ENCODE measurements around the gene LRRK2.

GRCh38 chr12:40378691-40379090 lies 153.9 kb downstream of the LRRK2 start:
- TF ChIP-seq ZNF776 (tag by site-specific recombination; IDR thresholded peaks at IDR 0.05; ENCODE audit: borderline replicate concordance) (no peak), CTCF (tag by site-specific recombination; IDR thresholded peaks at IDR 0.05) (no peak), ZNF324 (tag by site-specific recombination; IDR thresholded peaks at IDR 0.05) (no peak), ZNF214 (tag by site-specific recombination; IDR thresholded peaks at IDR 0.05; ENCODE audit: borderline replicate concordance) (no peak), ELK4 (IDR thresholded peaks at IDR 0.05; ENCODE audit: borderline replicate concordance, low read depth, low read length) (no peak), KLF9 (tag by site-specific recombination; IDR thresholded peaks at IDR 0.05; ENCODE audit: low read depth) (no peak), ZEB2 (tag by site-specific recombination; IDR thresholded peaks at IDR 0.05) (no peak), ZNF248 (tag by site-specific recombination; IDR thresholded peaks at IDR 0.05) (no peak), ZNF221 (tag by site-specific recombination; IDR thresholded peaks at IDR 0.05; ENCODE audit: borderline replicate concordance) (no peak)
- TF ChIP-seq, protein P1, sequence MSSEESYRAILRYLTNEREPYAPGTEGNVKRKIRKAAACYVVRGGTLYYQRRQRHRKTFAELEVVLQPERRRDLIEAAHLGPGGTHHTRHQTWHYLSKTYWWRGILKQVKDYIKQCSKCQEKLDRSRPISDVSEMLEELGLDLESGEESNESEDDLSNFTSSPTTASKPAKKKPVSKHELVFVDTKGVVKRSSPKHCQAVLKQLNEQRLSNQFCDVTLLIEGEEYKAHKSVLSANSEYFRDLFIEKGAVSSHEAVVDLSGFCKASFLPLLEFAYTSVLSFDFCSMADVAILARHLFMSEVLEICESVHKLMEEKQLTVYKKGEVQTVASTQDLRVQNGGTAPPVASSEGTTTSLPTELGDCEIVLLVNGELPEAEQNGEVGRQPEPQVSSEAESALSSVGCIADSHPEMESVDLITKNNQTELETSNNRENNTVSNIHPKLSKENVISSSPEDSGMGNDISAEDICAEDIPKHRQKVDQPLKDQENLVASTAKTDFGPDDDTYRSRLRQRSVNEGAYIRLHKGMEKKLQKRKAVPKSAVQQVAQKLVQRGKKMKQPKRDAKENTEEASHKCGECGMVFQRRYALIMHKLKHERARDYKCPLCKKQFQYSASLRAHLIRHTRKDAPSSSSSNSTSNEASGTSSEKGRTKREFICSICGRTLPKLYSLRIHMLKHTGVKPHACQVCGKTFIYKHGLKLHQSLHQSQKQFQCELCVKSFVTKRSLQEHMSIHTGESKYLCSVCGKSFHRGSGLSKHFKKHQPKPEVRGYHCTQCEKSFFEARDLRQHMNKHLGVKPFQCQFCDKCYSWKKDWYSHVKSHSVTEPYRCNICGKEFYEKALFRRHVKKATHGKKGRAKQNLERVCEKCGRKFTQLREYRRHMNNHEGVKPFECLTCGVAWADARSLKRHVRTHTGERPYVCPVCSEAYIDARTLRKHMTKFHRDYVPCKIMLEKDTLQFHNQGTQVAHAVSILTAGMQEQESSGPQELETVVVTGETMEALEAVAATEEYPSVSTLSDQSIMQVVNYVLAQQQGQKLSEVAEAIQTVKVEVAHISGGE (tag by site-specific recombination; conservative IDR thresholded peaks at IDR 0.05; ENCODE audit: low read depth): no peak
